Umbilical cord (tissue), 2 donors: ENCODE data around the gene PADI3. TPM values are rescaled to one million over a fixed set of nuclear protein-coding genes. Genes with fewer than 3 reads are reported as not detected.

ENCODE experiments used
- DNase-seq: peaks from one replicate; pipeline ENCODE4 v3.0.0-alpha.2; 2015; ENCODE audit warnings: low spot score
- total RNA-seq: library from RNA; depleted of rRNA; stranded (reverse); fragments of >200 nt; gene quantifications from one replicate; pipeline ENCODE4 v1.2.3, GENCODE V29; 2014; ENCODE audit warnings: low replicate concordance; ENCODE audit not compliant: insufficient read depth

The PADI3 gene
- total RNA-seq, 1 donor from 2014 or later = not detected

DNA sequence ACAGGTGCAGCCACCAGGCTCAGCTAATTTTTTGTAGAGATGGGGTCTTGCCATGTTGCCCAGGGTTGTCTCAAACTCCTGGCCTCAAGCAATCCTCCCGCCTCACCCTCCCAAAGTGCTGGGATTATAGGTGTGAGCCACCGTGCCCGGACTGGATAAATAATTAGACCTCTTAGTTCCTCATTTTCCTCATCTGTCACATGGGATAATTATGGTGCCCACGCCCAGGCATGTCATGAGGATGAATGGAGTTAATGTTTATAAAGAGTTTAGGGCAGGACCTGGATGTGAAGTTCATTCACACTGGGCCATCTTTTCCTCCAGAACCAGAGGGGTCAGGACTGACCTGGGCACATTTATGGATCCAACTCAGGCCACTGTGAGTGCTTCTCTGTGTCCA lies 23.7 kb downstream of the PADI3 start:
- no peak for DNase-seq

DNA sequence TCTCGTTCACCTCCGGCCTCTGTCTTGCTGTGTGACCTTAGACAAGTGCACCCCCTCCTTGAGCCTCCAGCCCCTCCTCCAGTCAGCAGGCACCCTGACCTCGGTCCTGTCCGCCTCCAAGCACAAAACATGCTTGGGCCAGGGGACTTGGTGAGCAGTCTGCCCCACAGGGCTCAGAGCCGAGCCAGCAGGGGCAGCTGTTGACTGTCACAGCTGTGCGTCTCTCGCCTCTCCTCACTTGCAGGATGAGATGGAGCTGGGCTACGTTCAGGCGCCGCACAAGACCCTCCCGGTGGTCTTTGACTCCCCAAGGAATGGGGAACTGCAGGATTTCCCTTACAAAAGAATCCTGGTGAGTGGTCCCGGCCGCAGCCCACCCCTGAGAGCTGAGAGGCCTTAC lies 24.2 kb downstream of the PADI3 start:
- DNase-seq = no peak

- no peak for DNase-seq
Observed at GRCh38 chr1:17274186-17275170, 25.6 kb downstream of the PADI3 start.

- DNase-seq = peak; percentile 16
Observed at GRCh38 chr1:17276568-17276967, 27.7 kb downstream of the PADI3 start.

DNA sequence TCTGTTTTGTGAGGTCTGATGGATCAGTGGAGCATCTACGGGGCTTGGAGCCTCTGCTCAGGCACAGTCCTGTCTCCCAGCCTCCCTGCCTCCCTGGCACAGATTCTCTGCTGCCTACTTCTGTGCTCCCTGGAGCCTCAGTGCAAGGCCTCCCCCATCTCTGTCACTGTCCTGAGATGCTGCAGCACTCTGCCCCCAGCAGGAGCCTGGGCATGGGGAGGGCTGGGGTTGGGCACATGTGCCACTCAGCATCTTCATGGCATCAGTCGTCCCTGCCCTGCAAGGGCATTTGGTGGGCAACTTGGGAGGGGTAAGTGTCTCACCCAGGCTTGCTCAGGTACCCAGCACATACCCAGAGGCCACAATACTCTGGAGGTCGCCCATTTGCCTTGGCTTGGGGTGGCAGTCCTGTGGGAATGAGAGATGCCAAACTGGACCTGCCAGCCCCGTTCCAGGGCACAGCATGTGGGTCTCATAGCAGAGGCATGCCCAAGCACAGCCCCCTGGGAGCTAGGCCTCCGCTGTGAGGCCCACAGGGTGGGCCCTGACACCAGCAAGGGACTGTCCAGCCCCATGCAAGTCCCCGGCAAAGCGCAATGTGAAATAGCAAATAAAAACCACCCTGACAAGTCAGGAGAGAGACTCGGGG lies 28.7 kb downstream of the PADI3 start:
- no peak for DNase-seq

GRCh38 chr1:17278996-17279830 lies 30.3 kb downstream of the PADI3 start:
- no peak for DNase-seq

DNA sequence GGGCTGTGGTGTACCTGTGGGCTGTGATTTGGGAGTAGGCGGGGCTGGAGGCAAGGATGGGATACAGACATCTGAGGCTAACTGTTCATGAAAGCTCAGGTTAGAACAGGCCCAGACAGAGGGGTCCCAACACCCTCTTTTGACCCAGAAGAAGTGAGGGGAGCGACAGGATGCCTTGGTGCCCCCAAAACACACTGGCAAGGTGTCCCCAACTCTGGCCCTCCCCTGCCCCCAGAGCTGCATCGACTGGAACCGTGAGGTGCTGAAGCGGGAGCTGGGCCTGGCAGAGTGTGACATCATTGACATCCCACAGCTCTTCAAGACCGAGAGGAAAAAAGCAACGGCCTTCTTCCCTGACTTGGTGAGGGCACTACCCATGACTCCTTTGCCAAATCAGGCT lies 31.5 kb downstream of the PADI3 start:
- DNase-seq = no peak

GRCh38 chr1:17280894-17281293 lies 32.0 kb downstream of the PADI3 start:
- no peak for DNase-seq

- no peak for DNase-seq
Observed at GRCh38 chr1:17281775-17282181, 32.9 kb downstream of the PADI3 start.

DNA sequence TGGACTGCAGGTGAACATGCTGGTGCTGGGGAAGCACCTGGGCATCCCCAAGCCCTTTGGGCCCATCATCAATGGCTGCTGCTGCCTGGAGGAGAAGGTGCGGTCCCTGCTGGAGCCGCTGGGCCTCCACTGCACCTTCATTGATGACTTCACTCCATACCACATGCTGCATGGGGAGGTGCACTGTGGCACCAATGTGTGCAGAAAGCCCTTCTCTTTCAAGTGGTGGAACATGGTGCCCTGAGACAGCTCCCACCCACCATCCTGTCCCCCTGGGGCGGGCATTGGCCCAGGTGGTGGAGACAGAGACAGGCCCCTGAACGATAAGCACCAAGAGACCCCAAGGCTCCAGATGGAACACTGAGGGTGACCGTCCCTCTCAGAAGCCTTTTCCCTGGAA lies 33.9 kb downstream of the PADI3 start:
- DNase-seq = no peak

- no peak for DNase-seq
Observed at GRCh38 chr1:17286646-17287045, 37.7 kb downstream of the PADI3 start.

DNA sequence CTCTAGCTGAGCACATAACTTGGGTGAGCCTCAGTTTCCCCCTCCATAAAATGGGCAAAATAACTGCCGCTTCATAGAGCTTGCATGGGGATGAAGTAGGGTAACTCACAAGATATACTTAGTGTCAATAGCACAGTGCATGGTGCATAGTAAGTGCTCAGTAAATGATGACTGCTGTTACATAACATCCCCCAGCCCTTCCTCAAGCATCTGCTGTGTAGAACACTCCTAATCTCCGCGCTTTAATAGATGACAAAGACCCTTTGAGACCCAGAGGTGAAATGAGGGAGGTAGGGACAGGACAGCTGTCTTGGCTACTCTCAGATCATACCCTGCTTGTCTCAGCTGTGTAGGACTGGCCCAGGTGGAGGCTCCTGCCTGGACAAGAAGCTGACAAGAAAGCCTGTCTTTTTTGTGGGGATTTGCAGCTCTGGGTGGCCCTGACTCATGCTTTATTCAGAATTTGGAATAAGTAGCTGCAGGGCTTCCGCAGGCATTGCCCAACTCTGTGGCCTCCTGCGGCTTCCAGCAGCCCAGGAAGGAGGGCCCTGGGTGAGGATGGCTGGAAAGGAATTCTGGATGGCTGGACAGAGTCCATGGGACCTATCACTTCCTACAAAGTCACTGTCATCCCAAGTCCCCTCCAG lies 38.4 kb downstream of the PADI3 start:
- no peak for DNase-seq

- DNase-seq = peak; percentile 35
Observed at GRCh38 chr1:17289721-17290120, 40.8 kb downstream of the PADI3 start.

- no peak for DNase-seq
Observed at GRCh38 chr1:17290553-17290952, 41.7 kb downstream of the PADI3 start.

GRCh38 chr1:17292299-17293160 lies 43.6 kb downstream of the PADI3 start:
- DNase-seq = no peak

DNA sequence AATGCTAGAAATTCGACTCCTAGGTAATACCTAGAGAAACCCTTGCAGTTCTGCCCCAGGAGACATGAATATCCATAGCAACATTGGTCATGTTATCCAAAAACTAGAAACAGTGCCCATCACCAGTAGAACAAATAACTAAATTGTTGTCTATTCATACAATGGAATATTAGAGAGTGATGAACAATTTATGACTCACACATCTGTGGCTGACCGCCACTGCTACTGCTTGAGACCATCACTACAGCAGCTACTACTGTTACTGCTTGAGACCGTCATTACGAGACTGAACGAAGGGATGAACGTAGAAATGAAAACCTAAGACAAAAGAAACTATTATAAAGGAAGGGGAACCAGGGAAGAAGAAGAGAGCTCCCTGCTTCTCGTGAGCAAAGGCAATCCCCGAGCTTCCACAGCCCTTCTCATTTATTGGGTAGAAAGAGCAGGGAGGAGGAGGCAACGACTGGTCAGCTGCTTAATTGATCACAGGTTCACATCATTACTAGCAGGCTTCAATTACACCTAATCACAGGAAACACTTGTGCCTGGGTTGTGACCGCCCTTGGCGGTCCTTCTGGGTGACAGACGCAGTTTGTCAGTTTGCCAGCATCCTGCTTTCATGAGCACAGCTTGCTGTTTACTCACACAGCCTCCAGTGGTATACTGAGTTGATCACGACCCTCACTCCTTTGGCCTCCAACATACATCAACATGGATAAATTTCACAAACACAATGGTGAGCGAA lies 45.0 kb downstream of the PADI3 start:
- no peak for DNase-seq

DNA sequence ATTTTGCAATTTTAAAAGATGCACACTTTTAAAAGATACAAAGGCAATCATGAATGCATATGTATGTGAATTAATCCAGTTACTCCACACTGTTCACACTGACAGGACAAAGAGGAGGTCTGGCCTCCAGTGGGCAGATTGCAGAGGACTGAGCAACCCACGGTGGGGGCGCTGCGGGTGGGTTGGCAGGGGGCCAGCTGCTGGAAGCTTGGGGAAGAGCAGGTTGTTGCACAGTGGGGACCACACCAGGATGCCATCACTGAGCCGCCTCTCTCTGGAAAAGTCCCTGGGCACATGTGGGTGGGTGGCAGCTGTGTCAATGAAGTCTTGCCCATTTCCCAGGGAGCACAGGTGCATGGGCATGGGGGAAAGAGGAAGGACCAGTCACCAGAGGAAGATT lies 46.4 kb downstream of the PADI3 start:
- no peak for DNase-seq

DNA sequence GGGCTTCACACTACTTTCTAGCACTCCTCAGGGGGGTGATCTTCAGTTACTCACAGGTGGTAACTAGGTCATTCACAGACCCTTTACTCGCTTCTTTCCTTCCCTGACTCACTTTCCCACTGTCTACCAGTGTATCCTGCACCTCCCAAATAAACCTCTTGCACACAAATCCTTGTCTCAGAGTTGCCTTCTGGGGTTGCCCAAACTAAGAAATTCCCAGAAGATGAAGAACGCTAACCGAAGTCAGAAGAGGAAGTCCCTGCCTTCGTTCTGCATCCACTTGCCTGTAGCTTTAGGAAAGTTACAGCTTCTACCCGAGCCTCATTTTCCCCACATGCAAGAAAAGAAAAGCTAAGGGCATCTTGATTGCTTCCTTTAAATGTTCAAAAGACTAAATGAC lies 47.2 kb downstream of the PADI3 start:
- DNase-seq = no peak

DNA sequence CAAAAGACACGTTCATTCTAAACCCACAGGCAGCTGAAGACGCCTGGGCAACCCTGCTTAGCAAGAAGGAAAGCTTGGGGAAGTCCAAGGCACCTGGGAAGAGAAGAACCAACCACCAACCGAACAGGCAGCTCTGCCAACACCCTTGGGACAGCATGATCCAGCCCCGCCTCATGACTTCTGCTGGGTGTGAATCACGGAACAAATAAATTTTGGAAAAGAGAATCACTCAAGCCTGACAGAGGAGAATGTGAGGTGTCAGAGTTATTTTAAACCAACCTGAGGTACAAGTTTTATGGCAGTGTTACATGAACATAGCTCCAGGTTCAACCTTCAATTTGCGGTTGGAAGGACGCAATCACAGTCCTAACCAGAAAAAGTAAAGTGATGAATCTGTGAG lies 49.1 kb downstream of the PADI3 start:
- DNase-seq = no peak

- no peak for DNase-seq
Observed at GRCh38 chr1:17301767-17302166, 52.9 kb downstream of the PADI3 start.
